C4-2B (cell line): Measurements from ENCODE around the gene ACTL6B.

Experiments
- H3K27ac ChIP-seq: fragments of 450-650 bp; 2 replicates; pipeline ENCODE4 v1.5.1; 2017
- ZFX ChIP-seq: fragments of 450-650 bp; IDR thresholded peaks from 2 replicates; pipeline ENCODE4 v1.6.1; 2017
- TF ChIP-seq, protein P1 (sequence below): fragments of 450-650 bp; conservative IDR thresholded peaks from 2 replicates; pipeline ENCODE4 v1.5.1; 2017; ENCODE audit warnings: mild to moderate bottlenecking

ACTL6B gene

DNA sequence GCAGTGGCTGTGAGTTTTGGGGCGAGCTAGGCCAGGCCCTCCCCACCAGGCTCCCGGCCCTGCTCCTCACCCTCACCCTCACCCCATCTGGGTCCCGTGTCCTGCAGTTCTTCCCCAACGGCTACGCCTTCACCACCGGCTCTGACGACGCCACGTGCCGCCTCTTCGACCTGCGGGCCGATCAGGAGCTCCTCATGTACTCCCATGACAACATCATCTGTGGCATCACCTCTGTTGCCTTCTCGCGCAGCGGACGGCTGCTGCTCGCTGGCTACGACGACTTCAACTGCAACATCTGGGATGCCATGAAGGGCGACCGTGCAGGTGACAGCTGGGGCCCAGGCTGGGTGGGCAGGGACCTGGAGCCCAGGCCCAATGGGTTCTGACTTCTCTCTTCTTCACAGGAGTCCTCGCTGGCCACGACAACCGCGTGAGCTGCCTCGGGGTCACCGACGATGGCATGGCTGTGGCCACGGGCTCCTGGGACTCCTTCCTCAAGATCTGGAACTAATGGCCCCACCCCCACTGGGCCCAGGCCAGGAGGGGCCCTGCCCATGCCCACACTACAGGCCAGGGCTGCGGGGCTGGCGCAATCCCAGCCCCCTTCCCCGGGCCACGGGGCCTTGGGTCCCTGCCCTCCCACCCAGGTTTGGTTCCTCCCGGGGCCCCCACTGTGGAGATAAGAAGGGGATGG, 22.2 kb upstream of the ACTL6B start:
- TF ChIP-seq, protein P1, sequence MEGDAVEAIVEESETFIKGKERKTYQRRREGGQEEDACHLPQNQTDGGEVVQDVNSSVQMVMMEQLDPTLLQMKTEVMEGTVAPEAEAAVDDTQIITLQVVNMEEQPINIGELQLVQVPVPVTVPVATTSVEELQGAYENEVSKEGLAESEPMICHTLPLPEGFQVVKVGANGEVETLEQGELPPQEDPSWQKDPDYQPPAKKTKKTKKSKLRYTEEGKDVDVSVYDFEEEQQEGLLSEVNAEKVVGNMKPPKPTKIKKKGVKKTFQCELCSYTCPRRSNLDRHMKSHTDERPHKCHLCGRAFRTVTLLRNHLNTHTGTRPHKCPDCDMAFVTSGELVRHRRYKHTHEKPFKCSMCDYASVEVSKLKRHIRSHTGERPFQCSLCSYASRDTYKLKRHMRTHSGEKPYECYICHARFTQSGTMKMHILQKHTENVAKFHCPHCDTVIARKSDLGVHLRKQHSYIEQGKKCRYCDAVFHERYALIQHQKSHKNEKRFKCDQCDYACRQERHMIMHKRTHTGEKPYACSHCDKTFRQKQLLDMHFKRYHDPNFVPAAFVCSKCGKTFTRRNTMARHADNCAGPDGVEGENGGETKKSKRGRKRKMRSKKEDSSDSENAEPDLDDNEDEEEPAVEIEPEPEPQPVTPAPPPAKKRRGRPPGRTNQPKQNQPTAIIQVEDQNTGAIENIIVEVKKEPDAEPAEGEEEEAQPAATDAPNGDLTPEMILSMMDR: no peak
- TF ChIP-seq ZFX: no peak
- no peak overlapping the region for H3K27ac ChIP-seq

DNA sequence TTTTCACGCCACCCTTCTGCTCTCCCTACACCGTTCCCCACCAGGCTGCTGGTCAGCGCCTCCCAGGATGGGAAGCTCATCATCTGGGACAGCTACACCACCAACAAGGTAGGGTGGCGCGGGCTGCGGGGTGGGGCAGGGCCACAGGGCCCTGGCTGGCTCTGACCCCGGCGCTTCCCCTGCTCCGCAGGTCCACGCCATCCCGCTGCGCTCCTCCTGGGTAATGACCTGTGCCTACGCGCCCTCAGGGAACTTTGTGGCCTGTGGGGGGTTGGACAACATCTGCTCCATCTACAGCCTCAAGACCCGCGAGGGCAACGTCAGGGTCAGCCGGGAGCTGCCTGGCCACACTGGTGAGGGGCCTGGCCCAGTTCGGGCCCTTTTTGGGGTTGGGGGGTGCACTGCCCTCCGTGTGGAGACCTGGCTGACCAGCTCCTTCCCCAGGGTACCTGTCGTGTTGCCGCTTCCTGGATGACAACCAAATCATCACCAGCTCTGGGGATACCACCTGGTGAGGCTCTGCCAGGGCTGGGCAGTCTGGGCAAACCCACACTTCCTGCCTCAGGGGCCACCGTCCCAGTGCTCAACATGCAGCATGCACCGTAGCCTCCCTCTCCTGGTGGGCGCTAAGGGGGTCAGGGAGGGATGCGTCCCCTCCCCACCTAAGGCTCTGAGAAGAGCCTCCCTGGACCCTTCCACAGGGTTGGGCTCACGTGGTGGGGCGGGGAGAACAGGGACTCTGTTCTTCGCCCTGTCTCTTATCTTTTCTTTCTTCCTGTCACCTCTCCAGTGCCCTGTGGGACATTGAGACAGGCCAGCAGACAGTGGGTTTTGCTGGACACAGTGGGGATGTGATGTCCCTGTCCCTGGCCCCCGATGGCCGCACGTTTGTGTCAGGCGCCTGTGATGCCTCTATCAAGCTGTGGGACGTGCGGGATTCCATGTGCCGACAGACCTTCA, 21.3 kb upstream of the ACTL6B start:
- TF ChIP-seq, protein P1: no peak
- TF ChIP-seq ZFX: no peak

DNA sequence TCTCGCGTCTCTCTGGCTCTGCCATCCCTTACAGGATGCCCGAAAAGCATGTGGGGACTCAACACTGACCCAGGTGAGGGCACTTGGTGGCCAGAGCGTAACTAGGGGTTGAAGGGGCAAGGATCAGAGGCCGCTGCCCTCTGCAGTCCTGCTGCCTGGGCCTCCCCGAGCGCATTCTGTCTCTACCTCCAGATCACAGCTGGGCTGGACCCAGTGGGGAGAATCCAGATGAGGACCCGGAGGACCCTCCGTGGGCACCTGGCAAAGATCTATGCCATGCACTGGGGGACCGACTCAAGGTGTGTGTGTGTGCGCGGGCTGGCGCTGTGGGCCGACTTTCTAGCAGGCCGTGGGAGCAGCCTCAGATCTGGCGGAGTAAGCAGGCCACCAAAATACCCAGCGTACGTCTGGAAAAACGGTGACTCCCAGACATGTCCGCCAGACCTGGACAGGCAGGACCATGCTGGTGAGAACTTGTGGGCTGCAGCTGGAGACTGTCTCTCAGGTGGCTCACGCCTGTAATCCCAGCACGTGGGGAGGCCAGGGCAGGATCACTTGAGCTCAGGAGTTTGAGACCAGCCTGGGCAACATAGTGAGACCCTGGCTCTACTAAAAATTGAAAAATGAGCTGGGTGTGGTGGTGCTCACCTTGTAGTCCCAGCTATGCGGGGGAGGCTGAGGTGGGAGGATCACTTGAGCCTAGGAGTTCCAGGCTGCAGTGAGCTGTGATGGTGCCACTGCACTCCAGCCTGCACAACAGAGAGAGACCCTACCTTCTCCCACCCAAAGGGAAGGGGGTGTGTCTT, 20.5 kb upstream of the ACTL6B start:
- peak overlapping the region; percentile 88 for H3K27ac ChIP-seq
- TF ChIP-seq ZFX: no peak
- TF ChIP-seq, protein P1: no peak

More for the DNA sequence above, 21.3 kb upstream of the ACTL6B start:
- no peak overlapping the region for H3K27ac ChIP-seq

DNA sequence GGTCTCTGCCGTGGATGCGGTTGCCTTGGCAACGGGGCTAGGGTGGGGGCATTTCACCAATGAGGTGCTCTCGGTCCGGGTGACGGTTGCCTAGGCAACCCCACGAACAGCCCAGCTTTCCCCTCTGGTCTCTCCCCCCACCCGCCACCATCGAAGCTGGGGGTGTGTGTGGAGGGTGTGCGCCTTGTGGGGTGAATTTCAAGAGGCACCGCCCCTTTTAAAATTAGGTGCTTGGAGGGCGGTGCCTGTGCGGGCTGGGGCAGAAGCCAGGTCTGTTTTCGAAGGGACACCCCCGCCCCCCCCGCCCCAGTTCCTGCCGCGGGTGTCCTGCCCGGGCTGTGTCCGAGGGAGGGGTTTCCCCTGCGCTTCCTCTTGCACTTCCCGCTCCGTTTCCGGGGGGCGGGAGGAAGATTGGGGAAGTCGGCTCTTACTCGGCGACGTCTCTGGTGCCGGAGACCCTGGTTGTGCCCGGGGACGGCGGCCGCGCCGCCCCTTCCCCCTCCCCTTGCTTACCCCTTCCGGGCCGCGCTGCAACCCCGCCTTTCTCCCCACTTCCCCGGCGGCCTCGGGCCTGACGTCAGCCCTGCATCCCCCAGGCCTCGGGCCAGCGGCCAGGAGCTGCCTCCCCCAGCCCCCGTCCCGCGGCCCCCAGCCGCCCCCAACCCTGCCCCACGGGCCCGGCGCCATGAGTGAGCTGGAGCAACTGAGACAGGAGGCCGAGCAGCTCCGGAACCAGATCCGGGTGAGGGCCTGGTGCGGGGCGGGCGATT, 19.5 kb upstream of the ACTL6B start:
- TF ChIP-seq, protein P1: no peak
- TF ChIP-seq ZFX: peak; percentile 41; the same call in 1 of the 2 replicates
- peak overlapping the region; percentile 88 for H3K27ac ChIP-seq

DNA sequence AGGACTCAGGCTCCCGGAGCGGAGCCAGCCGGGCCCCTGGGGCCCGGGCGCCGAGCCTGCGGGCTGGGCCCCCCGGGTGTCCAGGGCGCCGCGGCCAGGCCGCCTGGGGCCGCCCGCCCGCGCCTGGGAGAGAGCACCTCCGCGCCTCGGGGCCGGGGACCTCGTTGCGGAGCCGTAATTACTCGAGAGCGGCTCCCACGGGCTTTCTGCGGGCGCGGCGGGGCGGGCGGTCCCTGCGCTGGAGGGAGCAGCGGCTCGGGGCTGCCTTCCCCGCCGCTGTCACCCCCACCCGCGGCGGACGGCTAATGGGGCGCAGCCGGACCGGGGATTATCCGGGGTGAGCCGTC, 18.8 kb upstream of the ACTL6B start:
- peak overlapping the region; percentile 88 for H3K27ac ChIP-seq
- TF ChIP-seq, protein P1: no peak
- peak; percentile 52 for TF ChIP-seq ZFX

DNA sequence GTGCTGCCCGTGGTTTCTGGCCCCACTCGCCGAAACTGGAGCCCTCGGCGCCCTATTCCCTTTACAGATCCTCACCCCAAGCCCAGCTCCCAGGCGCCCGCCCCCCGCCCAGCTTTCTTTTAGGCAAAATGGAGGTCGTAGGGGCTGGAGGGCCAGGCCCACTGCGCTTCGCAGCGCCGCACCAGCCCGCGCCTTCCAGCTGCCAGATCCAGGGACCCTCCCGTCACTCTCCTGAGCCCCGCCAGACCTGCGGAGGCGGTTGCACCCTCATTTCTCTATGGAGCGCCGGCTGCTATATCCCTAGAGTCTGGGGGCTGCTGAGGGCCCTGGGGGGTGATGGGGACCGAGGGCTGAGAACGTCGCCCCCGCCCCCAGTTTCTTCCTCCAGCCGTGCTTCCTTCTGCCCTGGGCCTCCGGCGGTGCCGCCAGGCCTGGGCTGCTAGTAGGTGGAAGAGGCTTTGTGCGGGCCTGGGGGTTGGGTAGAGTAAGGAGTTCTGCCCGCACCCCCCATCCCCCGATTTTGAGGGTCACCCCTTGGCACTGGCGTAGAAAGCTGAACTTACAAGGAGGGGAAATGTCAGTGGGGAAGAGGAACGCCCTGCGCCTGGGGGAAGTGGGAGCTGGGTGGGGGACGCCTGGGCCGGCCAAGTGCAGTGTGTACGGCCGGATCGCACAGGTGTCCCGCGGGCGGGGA, 18.3 kb upstream of the ACTL6B start:
- H3K27ac ChIP-seq: peak overlapping the region; percentile 88
- peak; percentile 86 for TF ChIP-seq ZFX
- TF ChIP-seq, protein P1: no peak
